Measurements from ENCODE around the gene KCNN2. TPM values are rescaled to one million over a fixed set of nuclear protein-coding genes. Genes with fewer than 3 reads are reported as not detected.
"Not testable (repeated sequence)": the region's sequence is repeated elsewhere in the genome, so short reads cannot be mapped to it uniquely, and the experiment has no call there.

KCNN2 gene
- total and polyA plus RNA-seq, 2 donors (not counting 3 experiments of a cell fraction or from before 2014, with no cell fraction given), result 0.32 to 1.9 TPM

DNA sequence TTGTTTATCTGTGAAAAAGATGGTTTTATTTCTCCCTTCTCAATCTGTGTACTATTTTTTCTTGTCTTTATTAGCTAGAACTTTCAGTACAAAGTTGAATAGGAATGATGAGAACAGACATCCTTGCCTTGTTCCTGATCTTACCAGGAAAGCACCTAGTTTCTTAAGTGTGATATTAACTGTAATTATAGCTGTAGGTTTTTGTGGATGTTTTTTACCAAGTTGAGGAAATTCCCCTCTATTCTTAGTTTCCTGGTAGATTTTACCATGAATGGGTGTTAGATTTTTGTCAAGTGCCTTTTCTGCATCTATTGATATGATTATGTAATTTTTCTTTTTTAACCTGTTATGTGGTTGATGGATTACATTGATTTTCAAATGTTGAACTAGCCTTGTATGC is 68.7 kb downstream of the KCNN2 start:
- no peaks in the 10 kb centered on the region for H4K20me1 ChIP-seq (replicated peaks; ENCODE audit: control insufficient read depth, extremely low read depth, insufficient read depth, low read length)
- no peak for TF ChIP-seq MYC (IDR thresholded peaks at IDR 0.05; ENCODE audit: low read depth, low read length)
- TF ChIP-seq POLR2A (IDR thresholded peaks at IDR 0.05; ENCODE audit: low read depth, low read length), result no peak
- TF ChIP-seq EZH2 (IDR thresholded peaks at IDR 0.05; ENCODE audit: borderline replicate concordance, low read depth, low read length, severe bottlenecking), result no peak
- TF ChIP-seq, protein P1, sequence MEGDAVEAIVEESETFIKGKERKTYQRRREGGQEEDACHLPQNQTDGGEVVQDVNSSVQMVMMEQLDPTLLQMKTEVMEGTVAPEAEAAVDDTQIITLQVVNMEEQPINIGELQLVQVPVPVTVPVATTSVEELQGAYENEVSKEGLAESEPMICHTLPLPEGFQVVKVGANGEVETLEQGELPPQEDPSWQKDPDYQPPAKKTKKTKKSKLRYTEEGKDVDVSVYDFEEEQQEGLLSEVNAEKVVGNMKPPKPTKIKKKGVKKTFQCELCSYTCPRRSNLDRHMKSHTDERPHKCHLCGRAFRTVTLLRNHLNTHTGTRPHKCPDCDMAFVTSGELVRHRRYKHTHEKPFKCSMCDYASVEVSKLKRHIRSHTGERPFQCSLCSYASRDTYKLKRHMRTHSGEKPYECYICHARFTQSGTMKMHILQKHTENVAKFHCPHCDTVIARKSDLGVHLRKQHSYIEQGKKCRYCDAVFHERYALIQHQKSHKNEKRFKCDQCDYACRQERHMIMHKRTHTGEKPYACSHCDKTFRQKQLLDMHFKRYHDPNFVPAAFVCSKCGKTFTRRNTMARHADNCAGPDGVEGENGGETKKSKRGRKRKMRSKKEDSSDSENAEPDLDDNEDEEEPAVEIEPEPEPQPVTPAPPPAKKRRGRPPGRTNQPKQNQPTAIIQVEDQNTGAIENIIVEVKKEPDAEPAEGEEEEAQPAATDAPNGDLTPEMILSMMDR (IDR thresholded peaks at IDR 0.05; ENCODE audit: extremely low read depth in 1 of 2, insufficient read depth in 1 of 2, low read depth in 1 of 2, low read length in 2 of 2), result no peak
- TF ChIP-seq POLR2AphosphoS5 (IDR thresholded peaks at IDR 0.05; ENCODE audit: insufficient read depth, low read depth, low read length), result no peak
- TF ChIP-seq GATA2 (IDR thresholded peaks at IDR 0.05; ENCODE audit: insufficient read depth, insufficient read length, low read depth, low read length), result no peak
- TF ChIP-seq, protein P2, sequence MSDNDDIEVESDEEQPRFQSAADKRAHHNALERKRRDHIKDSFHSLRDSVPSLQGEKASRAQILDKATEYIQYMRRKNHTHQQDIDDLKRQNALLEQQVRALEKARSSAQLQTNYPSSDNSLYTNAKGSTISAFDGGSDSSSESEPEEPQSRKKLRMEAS (IDR thresholded peaks at IDR 0.05; ENCODE audit: insufficient read depth, insufficient read length), result no peak
- TF ChIP-seq FOS (IDR thresholded peaks at IDR 0.05; ENCODE audit: borderline replicate concordance, insufficient read depth, low read length), result no peak
- POLR2A ChIA-PET, result no interaction called here
- H3K9me1 ChIP-seq (replicated peaks; ENCODE audit: control insufficient read depth, extremely low read depth, insufficient read depth, low read length), result no peaks in the 10 kb centered on the region
- CTCF ChIA-PET, result interaction anchor here (0.9 to 1.7 kb wide), 2 partner anchors 20 to 21 kb away, joined by 3 to 5 read pairs; no protein-coding TSS in a partner anchor
- no peaks in the 10 kb centered on the region for H3K27me3 ChIP-seq (ENCODE audit: control insufficient read depth in 2 of 2, insufficient read depth in 2 of 2, low read length in 2 of 2)
- no peak overlapping the region for H3K4me2 ChIP-seq (ENCODE audit: insufficient read depth, low read length)
- no peaks in the 10 kb centered on the region for H3K9me3 ChIP-seq (replicated peaks; ENCODE audit: control insufficient read depth, insufficient read depth, low read length)
- H3K36me3 ChIP-seq (ENCODE audit: control insufficient read depth in 2 of 2, extremely low read depth in 1 of 2, insufficient read depth in 2 of 2, low read length in 2 of 2), result no peaks in the 10 kb centered on the region
- FAIRE-seq (no peak), DNase-seq (ENCODE audit: low read depth, low spot score) (no peak)
- BruUV-seq (replicated peaks), result no TSS peak
- H3K4me3 ChIP-seq (replicated peaks in 1 of 3; ENCODE audit: insufficient read depth in 1 of 3, low read depth in 1 of 3, low read length in 3 of 3), result no peak overlapping the region
- no peak overlapping the region for H3K27ac ChIP-seq (ENCODE audit: insufficient read depth, low read depth, low read length)
- no peak overlapping the region for H3K9ac ChIP-seq (replicated peaks; ENCODE audit: extremely low read depth, insufficient read depth, low read length)
- no peaks in the 10 kb centered on the region for H3K4me1 ChIP-seq (ENCODE audit: control insufficient read depth, extremely low read depth, insufficient read depth, low read length)
- dilution Hi-C loops (cut with MboI; ENCODE audit: extremely low pct_ligation_motif_present, low sequenced_read_pairs) (no loop called here), intact Hi-C loops (cut with micrococcal nuclease) (no loop called here)
- H2AFZ ChIP-seq (ENCODE audit: low read depth, low read length), result no peak overlapping the region
- H3K79me2 ChIP-seq (ENCODE audit: control insufficient read depth, insufficient read depth, low read length), result no peaks in the 10 kb centered on the region

DNA sequence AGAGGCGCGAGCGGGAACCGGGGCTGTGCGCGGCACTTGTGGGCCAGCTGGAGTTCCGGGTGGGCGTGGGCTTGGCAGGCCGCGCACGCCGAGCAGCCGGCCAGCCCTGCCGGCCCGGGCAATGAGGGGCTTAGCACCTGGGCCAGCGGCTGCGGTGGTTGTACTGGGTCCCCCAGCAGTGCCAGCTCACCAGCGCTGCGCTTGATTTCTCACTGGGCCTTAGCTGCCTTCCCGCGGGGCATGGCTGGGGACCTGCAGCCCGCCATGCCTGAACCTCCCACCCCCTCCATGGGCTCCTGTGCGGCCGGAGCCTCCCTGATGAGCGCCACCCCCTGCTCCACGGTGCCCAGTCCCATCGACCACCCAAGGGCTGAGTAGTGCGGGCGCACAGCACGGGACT is 70.8 kb downstream of the KCNN2 start:
- POLR2A ChIA-PET; H3K4me3 ChIP-seq (replicated peaks in 1 of 3; ENCODE audit: insufficient read depth in 1 of 3, low read depth in 1 of 3, low read length in 3 of 3); FAIRE-seq; BruUV-seq (replicated peaks); DNase-seq (ENCODE audit: low read depth, low spot score); CTCF ChIA-PET; H3K27me3 ChIP-seq (ENCODE audit: control insufficient read depth in 2 of 2, insufficient read depth in 2 of 2, low read length in 2 of 2); H3K9ac ChIP-seq (replicated peaks; ENCODE audit: extremely low read depth, insufficient read depth, low read length); H3K79me2 ChIP-seq (ENCODE audit: control insufficient read depth, insufficient read depth, low read length); dilution Hi-C loops (cut with MboI; ENCODE audit: extremely low pct_ligation_motif_present, low sequenced_read_pairs); H3K9me3 ChIP-seq (replicated peaks; ENCODE audit: control insufficient read depth, insufficient read depth, low read length); H3K27ac ChIP-seq (ENCODE audit: insufficient read depth, low read depth, low read length); H3K9me1 ChIP-seq (replicated peaks; ENCODE audit: control insufficient read depth, extremely low read depth, insufficient read depth, low read length); intact Hi-C loops (cut with micrococcal nuclease); H3K4me2 ChIP-seq (ENCODE audit: insufficient read depth, low read length); H3K4me1 ChIP-seq (ENCODE audit: control insufficient read depth, extremely low read depth, insufficient read depth, low read length); H3K36me3 ChIP-seq (ENCODE audit: control insufficient read depth in 2 of 2, extremely low read depth in 1 of 2, insufficient read depth in 2 of 2, low read length in 2 of 2); H4K20me1 ChIP-seq (replicated peaks; ENCODE audit: control insufficient read depth, extremely low read depth, insufficient read depth, low read length); H2AFZ ChIP-seq (ENCODE audit: low read depth, low read length): not testable (repeated sequence)

All from endothelial cell of umbilical vein (primary cell).